GM10266 (cell line): Measurements from ENCODE around the gene LRFN2.

Experiments used
- DNase-seq: peaks from one replicate; pipeline ENCODE4 v3.0.0; 2012; ENCODE audit errors: extremely low spot score
- CTCF ChIP-seq: IDR thresholded peaks from 2 replicates; pipeline ENCODE4 v1.5.1; 2012; ENCODE audit warnings: mild to moderate bottlenecking, low read depth; ENCODE audit not compliant: control insufficient read depth, insufficient read depth; ENCODE audit errors: missing control alignments

LRFN2 gene

GRCh38 chr6:40523505-40524172, 63.5 kb downstream of the LRFN2 start:
- TF ChIP-seq CTCF = no peak
- DNase-seq = no peak

- no peak for DNase-seq
- TF ChIP-seq CTCF = no peak
Observed at GRCh38 chr6:40521496-40521895, 65.7 kb downstream of the LRFN2 start.

DNA sequence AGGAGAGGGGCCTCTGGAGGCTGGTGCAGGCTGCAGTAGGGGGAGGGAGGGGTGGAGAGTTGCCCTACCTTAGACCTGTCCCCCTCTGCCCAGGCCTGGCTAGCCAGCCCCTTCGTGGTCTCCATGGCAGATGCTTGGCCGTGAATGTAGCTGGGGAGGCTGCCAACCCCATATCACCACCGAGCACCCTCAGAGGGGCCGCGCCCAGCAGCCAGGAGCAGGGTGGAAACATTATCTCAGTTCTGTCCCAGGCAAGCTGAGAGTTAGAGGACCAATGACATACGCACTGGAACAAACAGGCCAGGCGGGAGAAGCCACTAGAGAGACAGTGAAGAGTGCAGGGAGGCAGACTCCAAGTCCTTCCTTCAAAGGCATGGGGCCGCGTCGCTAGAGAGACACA, 66.5 kb downstream of the LRFN2 start:
- TF ChIP-seq CTCF = no peak

GRCh38 chr6:40520084-40520483, 67.1 kb downstream of the LRFN2 start:
- no peak for TF ChIP-seq CTCF
- DNase-seq = no peak

More for the DNA sequence above, 66.5 kb downstream of the LRFN2 start:
- DNase-seq = no peak

DNA sequence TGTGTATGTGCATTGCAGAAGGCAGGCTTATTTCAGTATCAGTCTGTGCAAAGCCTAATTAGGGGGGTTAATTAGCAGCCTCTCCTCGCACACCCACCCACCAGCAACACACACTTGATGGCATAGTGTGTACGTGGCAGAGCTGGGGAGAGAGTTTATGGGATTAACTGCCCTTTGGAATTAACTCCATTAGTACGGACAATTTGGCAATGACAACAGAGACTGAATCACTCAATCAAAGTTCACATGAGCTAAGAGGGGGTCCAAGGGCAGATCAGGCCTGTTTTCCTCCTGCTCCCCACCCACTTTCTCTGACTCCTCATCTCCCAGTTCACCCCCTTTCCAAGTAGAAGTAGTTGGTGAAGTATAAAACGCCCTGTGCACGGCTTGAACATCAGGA, 69.5 kb downstream of the LRFN2 start:
- DNase-seq = no peak
- TF ChIP-seq CTCF = no peak

- DNase-seq = no peak
- TF ChIP-seq CTCF = no peak
Observed at GRCh38 chr6:40516429-40516828, 70.7 kb downstream of the LRFN2 start.

- no peak for TF ChIP-seq CTCF
Observed at GRCh38 chr6:40512340-40512739, 74.8 kb downstream of the LRFN2 start.

More at GRCh38 chr6:40512340-40512739, 74.8 kb downstream of the LRFN2 start:
- DNase-seq = no peak
